Glutamatergic neuron (in vitro differentiated cells): ENCODE data around the gene TMCC1. TPM values are rescaled to one million over a fixed set of nuclear protein-coding genes. Genes with fewer than 3 reads are reported as not detected.
"Not testable (repeated sequence)": the region's sequence is repeated elsewhere in the genome, so short reads cannot be mapped to it uniquely, and the experiment has no call there.

Experiments used
- DNase-seq: peaks from one replicate; pipeline ENCODE4 v3.0.0; 2022
- H3K27ac Mint-ChIP-seq: one replicate; pipeline ENCODE4 v1.8.0; 2020; ENCODE audit warnings: mild to moderate bottlenecking, mixed read lengths, inconsistent platforms; ENCODE audit not compliant: unreplicated experiment
- H3K27me3 Mint-ChIP-seq: one replicate; pipeline ENCODE4 v1.8.0; 2020; ENCODE audit warnings: mild to moderate bottlenecking, moderate library complexity, mixed read lengths, inconsistent platforms; ENCODE audit not compliant: unreplicated experiment
- H3K36me3 Mint-ChIP-seq: one replicate; pipeline ENCODE4 v1.8.0; 2020; ENCODE audit warnings: mild to moderate bottlenecking, mixed read lengths, inconsistent platforms; ENCODE audit not compliant: unreplicated experiment
- H3K4me1 Mint-ChIP-seq: one replicate; pipeline ENCODE4 v1.8.0; 2020; ENCODE audit warnings: mild to moderate bottlenecking, low read depth, mixed read lengths, inconsistent platforms; ENCODE audit not compliant: unreplicated experiment
- H3K4me3 Mint-ChIP-seq: one replicate; pipeline ENCODE4 v1.8.0; 2020; ENCODE audit warnings: mild to moderate bottlenecking, mixed read lengths, inconsistent platforms; ENCODE audit not compliant: unreplicated experiment
- H3K9me3 Mint-ChIP-seq: one replicate; pipeline ENCODE4 v1.8.0; 2020; ENCODE audit warnings: mild to moderate bottlenecking, moderate library complexity, mixed read lengths, inconsistent platforms; ENCODE audit not compliant: unreplicated experiment
- CTCF ChIP-seq: fragments of 200-600 bp; sonication (generic); IDR thresholded peaks from one replicate; pipeline ENCODE4 v1.5.0; 2021; ENCODE audit not compliant: partially characterized antibody, unreplicated experiment
- total RNA-seq: library from RNA; stranded (reverse); fragmentation: NEBNext Ultra II Directional; extraction: Animal tissue kit (Norgen Biotek cat#: 25700); gene quantifications from one replicate; pipeline ENCODE4 v1.2.1, GENCODE V29; 2021; ENCODE audit not compliant: unreplicated experiment

The TMCC1 gene
- total RNA-seq, 1 donor from 2014 or later: 42.2 TPM

GRCh38 chr3:129612534-129613366 is 280.8 kb downstream of the TMCC1 start:
- Mint-ChIP-seq H3K9me3 (peaks cover 5% of the 10 kb centered on the region), H3K36me3 (no peaks in the 10 kb centered on the region), H3K4me1 (no peaks in the 10 kb centered on the region), H3K27me3 (peaks cover 6% of the 10 kb centered on the region), H3K4me3 (no peak overlapping the region), H3K27ac (no peak overlapping the region)
- TF ChIP-seq CTCF: no peak
- peak; percentile 33 for DNase-seq

GRCh38 chr3:129611812-129612533 is 281.5 kb downstream of the TMCC1 start:
- DNase-seq: no peak
- Mint-ChIP-seq H3K4me1 (no peaks in the 10 kb centered on the region), H3K27me3 (peaks cover 7% of the 10 kb centered on the region), H3K4me3 (no peak overlapping the region), H3K27ac (no peak overlapping the region), H3K9me3 (peaks cover 5% of the 10 kb centered on the region), H3K36me3 (no peaks in the 10 kb centered on the region)
- TF ChIP-seq CTCF: no peak

- Mint-ChIP-seq H3K27me3 (peaks cover 9% of the 10 kb centered on the region), H3K9me3 (peaks cover 5% of the 10 kb centered on the region), H3K4me1 (no peaks in the 10 kb centered on the region), H3K36me3 (no peaks in the 10 kb centered on the region), H3K4me3 (no peak overlapping the region), H3K27ac (no peak overlapping the region)
- no peak for TF ChIP-seq CTCF
- no peak for DNase-seq
Observed at GRCh38 chr3:129611446-129611800, 282.1 kb downstream of the TMCC1 start.

- not testable (repeated sequence) for H3K4me3 Mint-ChIP-seq, H3K27me3 Mint-ChIP-seq, H3K27ac Mint-ChIP-seq, H3K4me1 Mint-ChIP-seq, DNase-seq, H3K36me3 Mint-ChIP-seq, H3K9me3 Mint-ChIP-seq
Observed at GRCh38 chr3:129610794-129611445, 282.6 kb downstream of the TMCC1 start.

- Mint-ChIP-seq H3K27ac (no peak overlapping the region), H3K4me1 (no peaks in the 10 kb centered on the region), H3K4me3 (no peak overlapping the region), H3K9me3 (peaks cover 5% of the 10 kb centered on the region), H3K27me3 (peaks cover 8% of the 10 kb centered on the region), H3K36me3 (no peaks in the 10 kb centered on the region)
- DNase-seq: no peak
- TF ChIP-seq CTCF: no peak
Observed at GRCh38 chr3:129610276-129610675, 283.2 kb downstream of the TMCC1 start.
